Inflammatory macrophage treated with lipopolysaccharide for 1 hour (primary cell): ENCODE data around the gene ATF3.
"Not testable (repeated sequence)": the region's sequence is repeated elsewhere in the genome, so short reads cannot be mapped to it uniquely, and the experiment has no call there.

Experiments used
- DNase-seq, 2 donors: peaks; one replicate each; pipeline ENCODE4 v3.0.0-alpha.2; 2020 to 2022

The ATF3 gene

GRCh38 chr1:212655668-212656440 lies 47.3 kb downstream of the ATF3 start:
- no peak for DNase-seq

- DNase-seq, result no peak
These were observed 48.2 kb downstream of the ATF3 start for GRCh38 chr1:212656730-212657129.

GRCh38 chr1:212658250-212658649 lies 49.7 kb downstream of the ATF3 start:
- not testable (repeated sequence) for DNase-seq

GRCh38 chr1:212664409-212665199 lies 56.0 kb downstream of the ATF3 start:
- no peak for DNase-seq

- DNase-seq, result peak; percentile 81 to 83
These were observed 56.9 kb downstream of the ATF3 start for GRCh38 chr1:212665241-212666115.

- no peak for DNase-seq
These were observed 57.7 kb downstream of the ATF3 start for GRCh38 chr1:212666116-212666775.

GRCh38 chr1:212667223-212668139 lies 58.9 kb downstream of the ATF3 start:
- DNase-seq, result peak; percentile 86 to 94

GRCh38 chr1:212668477-212668876 lies 59.9 kb downstream of the ATF3 start:
- DNase-seq, result no peak

- DNase-seq, result peak; percentile 79 to 88
These were observed 60.5 kb downstream of the ATF3 start for GRCh38 chr1:212669102-212669501.

- DNase-seq, result no peak
These were observed 61.0 kb downstream of the ATF3 start for GRCh38 chr1:212669600-212669999.

GRCh38 chr1:212670301-212670700 lies 61.7 kb downstream of the ATF3 start:
- no peak for DNase-seq
